Measurements from ENCODE around the gene CITED4. TPM values are rescaled to one million over a fixed set of nuclear protein-coding genes. Genes with fewer than 3 reads are reported as not detected.

Gene CITED4
- total and polyA plus RNA-seq, 9 of the 15 experiments (the other 6 are each of a cell fraction or from before 2014, with no cell fraction given) = 0.11 to 1.2 (median 0.17) TPM; not detected in 2

DNA sequence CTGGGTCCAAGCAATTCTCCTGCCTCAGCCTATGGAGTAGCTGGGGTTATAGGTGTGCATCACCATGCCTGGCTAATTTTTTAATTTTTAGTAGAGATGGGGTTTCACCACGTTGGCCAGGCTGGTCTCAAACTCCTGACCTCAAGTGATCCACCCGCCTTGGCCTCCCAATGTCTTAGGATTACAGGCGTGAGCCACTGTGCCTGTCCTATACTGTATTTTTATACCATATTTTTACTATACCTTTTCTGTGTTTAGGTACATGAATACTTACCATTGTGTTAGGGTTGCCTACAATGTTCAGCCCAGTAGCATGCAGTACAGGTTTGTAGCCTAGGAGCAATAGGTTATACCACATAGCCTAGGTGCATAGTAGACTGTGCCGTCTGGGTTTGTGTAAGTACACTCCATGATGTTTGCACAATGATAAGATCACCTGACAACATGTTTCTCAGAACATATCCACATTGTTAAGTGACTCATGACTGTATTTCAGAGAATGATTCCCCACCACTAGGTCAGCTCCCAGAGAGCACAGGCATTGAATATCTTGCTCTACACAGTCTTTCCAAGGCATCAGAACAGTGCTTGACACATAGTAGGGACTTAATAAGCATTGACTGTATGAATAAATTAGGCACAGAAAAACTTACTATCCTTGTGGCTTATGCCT lies 6.0 kb upstream of the CITED4 start (continued):
- TF ChIP-seq MTA2 (IDR thresholded peaks at IDR 0.05; ENCODE audit: low read depth) = 0 out of 2 replicates have a peak, but pooled peaks have one; percentile 26
- peak; percentile 74 for TF ChIP-seq CBFA2T3 (IDR thresholded peaks at IDR 0.05)
- no peak for TF ChIP-seq ZNF431 (CRISPR knock-in tag; IDR thresholded peaks at IDR 0.05)
- no peak for TF ChIP-seq ZNF76 (CRISPR knock-in tag; IDR thresholded peaks at IDR 0.05; ENCODE audit: borderline replicate concordance)
- no peak for TF ChIP-seq HDAC3 (IDR thresholded peaks at IDR 0.05; ENCODE audit: borderline replicate concordance, partially characterized antibody)
- no peak for TF ChIP-seq KAT2B (IDR thresholded peaks at IDR 0.05; ENCODE audit: low read depth, low read length)
- TF ChIP-seq FOS (IDR thresholded peaks at IDR 0.05; ENCODE audit: extremely low read depth, insufficient read length) = peak; percentile 57
- no peak for TF ChIP-seq ZNF174 (CRISPR knock-in tag; IDR thresholded peaks at IDR 0.05)
- TF ChIP-seq ZNF3 (CRISPR knock-in tag; IDR thresholded peaks at IDR 0.05) = no peak
- no peak for TF ChIP-seq MYBL2 (IDR thresholded peaks at IDR 0.05; ENCODE audit: low read depth)
- TF ChIP-seq MYBL2 (CRISPR knock-in tag; IDR thresholded peaks at IDR 0.05; ENCODE audit: borderline replicate concordance) = no peak
- no peak for TF ChIP-seq NR2C2 (CRISPR knock-in tag; IDR thresholded peaks at IDR 0.05)
- TF ChIP-seq NR2C2 (tag; IDR thresholded peaks at IDR 0.05) = no peak
- TF ChIP-seq, protein P1, sequence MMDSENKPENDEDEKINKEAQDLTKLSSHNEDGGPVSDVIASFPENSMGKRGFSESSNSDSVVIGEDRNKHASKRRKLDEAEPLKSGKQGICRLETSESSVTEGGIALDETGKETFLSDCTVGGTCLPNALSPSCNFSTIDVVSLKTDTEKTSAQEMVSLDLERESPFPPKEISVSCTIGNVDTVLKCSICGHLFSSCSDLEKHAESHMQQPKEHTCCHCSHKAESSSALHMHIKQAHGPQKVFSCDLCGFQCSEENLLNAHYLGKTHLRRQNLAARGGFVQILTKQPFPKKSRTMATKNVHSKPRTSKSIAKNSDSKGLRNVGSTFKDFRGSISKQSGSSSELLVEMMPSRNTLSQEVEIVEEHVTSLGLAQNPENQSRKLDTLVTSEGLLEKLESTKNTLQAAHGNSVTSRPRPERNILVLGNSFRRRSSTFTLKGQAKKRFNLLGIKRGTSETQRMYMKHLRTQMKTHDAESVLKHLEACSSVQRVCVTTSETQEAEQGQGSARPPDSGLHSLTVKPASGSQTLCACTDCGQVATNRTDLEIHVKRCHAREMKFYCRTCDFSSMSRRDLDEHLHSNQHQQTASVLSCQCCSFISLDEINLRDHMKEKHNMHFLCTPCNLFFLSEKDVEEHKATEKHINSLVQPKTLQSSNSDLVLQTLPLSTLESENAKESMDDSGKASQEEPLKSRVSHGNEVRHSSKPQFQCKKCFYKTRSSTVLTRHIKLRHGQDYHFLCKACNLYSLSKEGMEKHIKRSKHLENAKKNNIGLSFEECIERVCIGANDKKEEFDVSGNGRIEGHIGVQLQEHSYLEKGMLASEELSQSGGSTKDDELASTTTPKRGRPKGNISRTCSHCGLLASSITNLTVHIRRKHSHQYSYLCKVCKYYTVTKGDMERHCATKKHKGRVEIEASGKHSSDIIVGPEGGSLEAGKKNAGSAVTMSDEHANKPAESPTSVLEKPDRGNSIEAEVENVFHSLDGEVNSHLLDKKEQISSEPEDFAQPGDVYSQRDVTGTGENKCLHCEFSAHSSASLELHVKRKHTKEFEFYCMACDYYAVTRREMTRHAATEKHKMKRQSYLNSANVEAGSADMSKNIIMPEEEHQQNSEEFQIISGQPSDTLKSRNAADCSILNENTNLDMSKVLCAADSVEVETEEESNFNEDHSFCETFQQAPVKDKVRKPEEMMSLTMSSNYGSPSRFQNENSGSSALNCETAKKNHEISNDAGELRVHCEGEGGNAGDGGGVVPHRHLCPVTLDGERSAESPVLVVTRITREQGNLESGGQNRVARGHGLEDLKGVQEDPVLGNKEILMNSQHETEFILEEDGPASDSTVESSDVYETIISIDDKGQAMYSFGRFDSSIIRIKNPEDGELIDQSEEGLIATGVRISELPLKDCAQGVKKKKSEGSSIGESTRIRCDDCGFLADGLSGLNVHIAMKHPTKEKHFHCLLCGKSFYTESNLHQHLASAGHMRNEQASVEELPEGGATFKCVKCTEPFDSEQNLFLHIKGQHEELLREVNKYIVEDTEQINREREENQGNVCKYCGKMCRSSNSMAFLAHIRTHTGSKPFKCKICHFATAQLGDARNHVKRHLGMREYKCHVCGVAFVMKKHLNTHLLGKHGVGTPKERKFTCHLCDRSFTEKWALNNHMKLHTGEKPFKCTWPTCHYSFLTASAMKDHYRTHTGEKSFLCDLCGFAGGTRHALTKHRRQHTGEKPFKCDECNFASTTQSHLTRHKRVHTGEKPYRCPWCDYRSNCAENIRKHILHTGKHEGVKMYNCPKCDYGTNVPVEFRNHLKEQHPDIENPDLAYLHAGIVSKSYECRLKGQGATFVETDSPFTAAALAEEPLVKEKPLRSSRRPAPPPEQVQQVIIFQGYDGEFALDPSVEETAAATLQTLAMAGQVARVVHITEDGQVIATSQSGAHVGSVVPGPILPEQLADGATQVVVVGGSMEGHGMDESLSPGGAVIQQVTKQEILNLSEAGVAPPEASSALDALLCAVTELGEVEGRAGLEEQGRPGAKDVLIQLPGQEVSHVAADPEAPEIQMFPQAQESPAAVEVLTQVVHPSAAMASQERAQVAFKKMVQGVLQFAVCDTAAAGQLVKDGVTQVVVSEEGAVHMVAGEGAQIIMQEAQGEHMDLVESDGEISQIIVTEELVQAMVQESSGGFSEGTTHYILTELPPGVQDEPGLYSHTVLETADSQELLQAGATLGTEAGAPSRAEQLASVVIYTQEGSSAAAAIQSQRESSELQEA (IDR thresholded peaks at IDR 0.05; ENCODE audit: low read depth) = no peak
- TF ChIP-seq CREM (IDR thresholded peaks at IDR 0.05; ENCODE audit: low read depth) = peak; percentile 60
- TF ChIP-seq CAMTA2 (CRISPR knock-in tag; conservative IDR thresholded peaks at IDR 0.05) = no peak
- peak; percentile 49 to 51; a peak in 2 of 4 replicates for TF ChIP-seq KDM1A (IDR thresholded peaks at IDR 0.05)
- no peak for TF ChIP-seq TCF7 (IDR thresholded peaks at IDR 0.05; ENCODE audit: borderline replicate concordance)
- TF ChIP-seq FOXO4 (CRISPR knock-in tag; IDR thresholded peaks at IDR 0.05) = no peak
- TF ChIP-seq CBX5 (IDR thresholded peaks at IDR 0.05; ENCODE audit: borderline replicate concordance, low read depth) = no peak
- peak; percentile 63; the same call in 1 of the 2 replicates for TF ChIP-seq HDAC2 (IDR thresholded peaks at IDR 0.05)
- no peak for TF ChIP-seq C11orf30 (IDR thresholded peaks at IDR 0.05; ENCODE audit: low read depth)

Data from K562 (cell line).